ENCODE results near the gene NDUFS6.

Gene NDUFS6

GRCh38 chr5:1851290-1851934 lies 50.2 kb downstream of the NDUFS6 start:
- H3K4me3 Mint-ChIP-seq: no peak overlapping the region
- H3K36me3 Mint-ChIP-seq: no peaks in the 10 kb centered on the region
- H3K27me3 Mint-ChIP-seq: peaks cover 29% of the 10 kb centered on the region
- H3K27ac Mint-ChIP-seq: no peak overlapping the region
- H3K4me1 Mint-ChIP-seq: no peaks in the 10 kb centered on the region
- no peaks in the 10 kb centered on the region for H3K9me3 Mint-ChIP-seq

- Mint-ChIP-seq H3K27me3 (peaks cover 29% of the 10 kb centered on the region), H3K27ac (no peak overlapping the region), H3K36me3 (no peaks in the 10 kb centered on the region), H3K9me3 (no peaks in the 10 kb centered on the region), H3K4me1 (no peaks in the 10 kb centered on the region), H3K4me3 (no peak overlapping the region)
Measured at GRCh38 chr5:1852324-1852947, 51.2 kb downstream of the NDUFS6 start.

GRCh38 chr5:1853531-1853930 lies 52.3 kb downstream of the NDUFS6 start:
- Mint-ChIP-seq H3K9me3 (no peaks in the 10 kb centered on the region), H3K4me3 (no peak overlapping the region), H3K27ac (no peak overlapping the region), H3K27me3 (peaks cover 24% of the 10 kb centered on the region), H3K36me3 (no peaks in the 10 kb centered on the region), H3K4me1 (no peaks in the 10 kb centered on the region)

- H3K27me3 Mint-ChIP-seq: peaks cover 24% of the 10 kb centered on the region
Measured at GRCh38 chr5:1855075-1855474, 53.9 kb downstream of the NDUFS6 start.

DNA sequence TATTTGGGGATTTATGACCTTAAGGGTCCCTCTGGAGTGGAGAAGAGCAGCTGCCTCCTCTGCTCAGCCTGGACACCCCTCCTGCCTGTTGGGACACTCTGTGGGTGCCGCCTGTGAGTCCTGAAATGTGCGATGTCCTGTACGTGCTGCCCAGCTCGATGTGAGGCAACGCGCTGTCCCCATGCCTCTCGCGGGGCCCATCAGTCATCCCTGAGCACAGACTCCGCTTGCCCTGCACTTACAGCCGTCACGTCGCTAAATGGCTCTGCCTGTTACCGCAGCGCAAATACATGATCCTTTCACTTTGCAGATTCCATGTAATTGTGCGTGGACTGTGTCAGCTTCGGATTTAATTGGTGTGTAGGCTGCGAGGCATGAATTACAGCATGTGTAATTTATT lies 54.4 kb downstream of the NDUFS6 start:
- H3K36me3 Mint-ChIP-seq: no peaks in the 10 kb centered on the region
- no peaks in the 10 kb centered on the region for H3K4me1 Mint-ChIP-seq
- H3K27me3 Mint-ChIP-seq: peaks cover 24% of the 10 kb centered on the region
- H3K27ac Mint-ChIP-seq: no peak overlapping the region
- H3K4me3 Mint-ChIP-seq: no peak overlapping the region
- H3K9me3 Mint-ChIP-seq: no peaks in the 10 kb centered on the region

More at GRCh38 chr5:1855075-1855474, 53.9 kb downstream of the NDUFS6 start:
- H3K27ac Mint-ChIP-seq: no peak overlapping the region
- no peaks in the 10 kb centered on the region for H3K9me3 Mint-ChIP-seq
- H3K36me3 Mint-ChIP-seq: no peaks in the 10 kb centered on the region
- H3K4me3 Mint-ChIP-seq: no peak overlapping the region
- H3K4me1 Mint-ChIP-seq: no peaks in the 10 kb centered on the region

DNA sequence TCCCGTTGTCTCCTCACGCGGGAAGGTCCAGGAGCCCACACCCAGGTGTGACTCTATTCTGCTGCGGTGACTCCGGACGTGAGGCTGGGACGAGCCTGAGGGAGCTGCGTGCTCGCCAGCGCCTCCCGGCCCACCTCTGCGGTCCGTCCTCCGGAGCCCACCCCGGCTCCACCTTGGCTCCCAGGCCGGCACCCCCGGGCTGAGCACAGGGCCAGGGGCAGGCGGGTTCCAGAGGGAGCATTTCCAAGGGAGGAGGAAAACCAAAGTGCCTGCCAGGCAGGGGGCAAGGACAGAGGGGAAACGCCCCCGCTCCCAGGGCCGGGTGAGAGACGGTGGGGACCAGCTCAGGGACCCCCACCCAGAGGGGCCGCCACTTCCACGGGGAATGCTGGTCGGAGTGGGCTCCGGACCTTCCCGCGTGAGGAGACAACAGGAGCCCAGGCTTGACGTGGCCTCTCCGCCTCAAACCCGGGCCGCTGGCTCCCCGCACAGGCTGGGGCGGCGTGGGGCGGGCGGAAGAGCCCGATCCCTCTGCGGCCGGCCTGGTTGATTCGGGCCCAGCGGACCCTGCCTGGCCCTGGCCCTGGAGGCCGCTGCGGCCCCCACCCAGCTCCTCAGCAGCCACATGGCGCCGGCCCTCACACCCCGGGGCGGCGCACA lies 55.5 kb downstream of the NDUFS6 start:
- no peak overlapping the region for H3K4me3 Mint-ChIP-seq
- H3K9me3 Mint-ChIP-seq: no peaks in the 10 kb centered on the region
- H3K36me3 Mint-ChIP-seq: no peaks in the 10 kb centered on the region
- H3K27me3 Mint-ChIP-seq: peaks cover 17% of the 10 kb centered on the region
- no peaks in the 10 kb centered on the region for H3K4me1 Mint-ChIP-seq
- H3K27ac Mint-ChIP-seq: no peak overlapping the region

DNA sequence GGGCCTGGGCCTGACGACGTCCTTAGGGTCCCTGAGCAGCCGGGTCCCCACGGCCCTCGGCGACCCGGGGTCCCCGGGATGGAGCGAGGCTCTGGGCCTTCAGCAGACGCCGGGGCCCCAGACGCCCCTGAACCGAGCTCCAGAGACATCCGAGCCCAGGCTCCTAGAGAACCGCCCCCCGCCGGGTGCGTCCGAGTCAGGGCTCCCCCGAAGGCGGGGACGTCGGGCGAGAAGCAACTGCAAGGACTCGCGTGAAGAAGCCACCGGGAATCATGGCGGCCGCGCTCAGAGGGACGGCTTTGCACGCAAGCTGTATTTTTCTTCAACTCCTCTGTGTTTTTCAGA lies 56.0 kb downstream of the NDUFS6 start:
- Mint-ChIP-seq H3K9me3 (no peaks in the 10 kb centered on the region), H3K27ac (no peak overlapping the region), H3K27me3 (peaks cover 19% of the 10 kb centered on the region), H3K4me1 (no peaks in the 10 kb centered on the region), H3K36me3 (no peaks in the 10 kb centered on the region), H3K4me3 (no peak overlapping the region)

DNA sequence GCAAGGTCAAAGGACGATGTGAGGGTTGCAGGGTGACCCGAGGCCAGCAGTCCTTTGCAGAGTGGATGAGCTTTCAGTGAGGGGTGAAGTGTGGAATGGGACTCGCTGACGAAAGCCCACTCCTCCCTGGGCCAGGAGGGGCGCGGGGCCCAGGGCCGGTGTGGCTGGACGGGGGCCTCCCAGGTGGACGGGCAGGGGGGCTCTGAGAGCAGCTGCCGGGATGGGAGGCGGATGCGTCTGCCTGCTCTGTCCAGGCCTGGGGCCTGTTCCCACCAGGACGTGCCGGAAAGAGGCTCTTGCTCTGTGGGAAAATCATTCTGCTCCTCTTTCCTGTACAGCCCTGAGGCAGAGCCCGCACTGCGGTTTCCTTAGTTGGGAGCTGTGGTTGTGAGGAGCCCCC lies 57.2 kb downstream of the NDUFS6 start:
- no peaks in the 10 kb centered on the region for H3K4me1 Mint-ChIP-seq
- no peaks in the 10 kb centered on the region for H3K9me3 Mint-ChIP-seq
- no peaks in the 10 kb centered on the region for H3K36me3 Mint-ChIP-seq
- H3K27ac Mint-ChIP-seq: no peak overlapping the region
- H3K4me3 Mint-ChIP-seq: no peak overlapping the region
- H3K27me3 Mint-ChIP-seq: peaks cover 16% of the 10 kb centered on the region

DNA sequence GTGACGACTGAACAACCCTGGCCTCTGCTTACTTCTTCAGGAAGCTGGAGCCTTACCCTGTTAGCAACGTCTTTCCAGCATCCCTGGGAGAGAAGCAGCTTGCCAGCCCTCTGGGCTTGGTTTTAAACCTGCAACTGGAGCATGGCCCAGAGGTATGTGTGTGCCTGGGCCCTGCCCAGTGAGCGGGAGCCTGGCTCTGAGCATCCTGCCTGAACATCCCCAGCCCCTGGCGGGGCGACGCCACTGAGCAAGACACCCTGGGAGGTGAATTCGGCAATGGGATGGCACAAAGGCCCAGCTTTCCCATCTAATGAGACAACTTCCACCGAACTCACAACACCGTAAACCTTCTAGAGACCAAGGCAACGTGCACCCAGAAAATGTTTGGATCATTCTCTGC lies 57.9 kb downstream of the NDUFS6 start:
- Mint-ChIP-seq H3K36me3 (no peaks in the 10 kb centered on the region), H3K4me1 (no peaks in the 10 kb centered on the region), H3K27me3 (peaks cover 10% of the 10 kb centered on the region), H3K27ac (no peak overlapping the region), H3K9me3 (no peaks in the 10 kb centered on the region), H3K4me3 (no peak overlapping the region)

- Mint-ChIP-seq H3K4me3 (no peak overlapping the region), H3K36me3 (no peaks in the 10 kb centered on the region), H3K4me1 (no peaks in the 10 kb centered on the region), H3K27me3 (peaks cover 9% of the 10 kb centered on the region), H3K27ac (no peak overlapping the region), H3K9me3 (no peaks in the 10 kb centered on the region)
Measured at GRCh38 chr5:1860021-1860610, 58.9 kb downstream of the NDUFS6 start.

DNA sequence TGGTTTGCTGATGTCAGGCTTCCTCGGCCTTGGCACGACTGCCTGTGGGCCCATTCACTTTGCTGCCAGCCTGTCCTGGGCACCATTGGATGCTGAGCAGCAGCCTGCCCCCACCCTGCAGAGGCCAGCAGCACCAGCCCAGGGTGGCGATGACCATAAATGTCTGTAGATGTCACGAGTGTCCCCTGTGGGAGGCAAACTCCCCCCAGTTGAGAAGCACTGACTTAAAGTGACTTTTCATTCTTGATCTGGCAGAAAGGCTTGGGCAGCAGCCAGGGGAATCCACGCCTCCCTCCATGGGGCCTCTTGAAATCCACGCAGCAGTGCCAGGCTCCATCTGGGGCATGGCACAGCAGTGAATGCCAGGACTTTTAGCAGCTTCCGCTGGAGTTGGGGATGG lies 59.7 kb downstream of the NDUFS6 start:
- H3K36me3 Mint-ChIP-seq: no peaks in the 10 kb centered on the region
- no peak overlapping the region for H3K27ac Mint-ChIP-seq
- peaks cover 11% of the 10 kb centered on the region for H3K27me3 Mint-ChIP-seq
- H3K4me3 Mint-ChIP-seq: no peak overlapping the region
- no peaks in the 10 kb centered on the region for H3K4me1 Mint-ChIP-seq
- H3K9me3 Mint-ChIP-seq: no peaks in the 10 kb centered on the region

GRCh38 chr5:1864896-1865440 lies 63.8 kb downstream of the NDUFS6 start:
- H3K9me3 Mint-ChIP-seq: no peaks in the 10 kb centered on the region
- no peaks in the 10 kb centered on the region for H3K36me3 Mint-ChIP-seq
- peaks cover 14% of the 10 kb centered on the region for H3K27me3 Mint-ChIP-seq
- no peak overlapping the region for H3K4me3 Mint-ChIP-seq
- no peak overlapping the region for H3K27ac Mint-ChIP-seq
- no peaks in the 10 kb centered on the region for H3K4me1 Mint-ChIP-seq

DNA sequence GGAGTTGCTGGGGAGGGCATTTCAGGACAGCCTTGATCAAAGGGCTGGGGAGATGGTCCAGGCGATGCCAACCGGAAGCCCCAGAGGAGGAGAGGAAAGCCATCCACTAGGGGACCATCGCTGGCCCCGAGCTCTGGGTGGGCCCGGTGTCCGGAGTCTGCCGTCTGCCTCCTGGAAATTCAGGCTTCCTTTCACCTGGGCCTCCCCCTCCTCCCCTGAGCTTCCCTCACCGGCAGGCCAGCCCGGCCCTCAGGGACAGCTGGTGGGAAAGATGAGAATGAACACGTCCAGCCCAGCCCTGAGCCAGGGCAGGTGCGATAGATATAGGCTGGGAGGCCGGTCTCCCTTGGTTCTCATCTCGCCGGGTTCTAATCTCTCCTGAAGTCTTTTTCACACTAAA lies 64.3 kb downstream of the NDUFS6 start:
- Mint-ChIP-seq H3K9me3 (no peaks in the 10 kb centered on the region), H3K4me3 (no peak overlapping the region), H3K36me3 (no peaks in the 10 kb centered on the region), H3K27me3 (peaks cover 14% of the 10 kb centered on the region), H3K4me1 (no peaks in the 10 kb centered on the region), H3K27ac (no peak overlapping the region)
